GM21717 (cell line): Measurements from ENCODE around the gene HACE1.
A peak's percentile ranks its signal among the peaks of the same experiment; 100 is the strongest.
"Not testable (repeated sequence)": the region's sequence is repeated elsewhere in the genome, so short reads cannot be mapped to it uniquely, and the experiment has no call there.

Experiments used
- ATAC-seq: cut with Tn5 transposase; IDR thresholded peaks from one replicate; pipeline ENCODE4 v1.9.1; 2021; ENCODE audit warnings: mild to moderate bottlenecking, moderate library complexity; ENCODE audit not compliant: unreplicated experiment

The HACE1 gene, protein sequence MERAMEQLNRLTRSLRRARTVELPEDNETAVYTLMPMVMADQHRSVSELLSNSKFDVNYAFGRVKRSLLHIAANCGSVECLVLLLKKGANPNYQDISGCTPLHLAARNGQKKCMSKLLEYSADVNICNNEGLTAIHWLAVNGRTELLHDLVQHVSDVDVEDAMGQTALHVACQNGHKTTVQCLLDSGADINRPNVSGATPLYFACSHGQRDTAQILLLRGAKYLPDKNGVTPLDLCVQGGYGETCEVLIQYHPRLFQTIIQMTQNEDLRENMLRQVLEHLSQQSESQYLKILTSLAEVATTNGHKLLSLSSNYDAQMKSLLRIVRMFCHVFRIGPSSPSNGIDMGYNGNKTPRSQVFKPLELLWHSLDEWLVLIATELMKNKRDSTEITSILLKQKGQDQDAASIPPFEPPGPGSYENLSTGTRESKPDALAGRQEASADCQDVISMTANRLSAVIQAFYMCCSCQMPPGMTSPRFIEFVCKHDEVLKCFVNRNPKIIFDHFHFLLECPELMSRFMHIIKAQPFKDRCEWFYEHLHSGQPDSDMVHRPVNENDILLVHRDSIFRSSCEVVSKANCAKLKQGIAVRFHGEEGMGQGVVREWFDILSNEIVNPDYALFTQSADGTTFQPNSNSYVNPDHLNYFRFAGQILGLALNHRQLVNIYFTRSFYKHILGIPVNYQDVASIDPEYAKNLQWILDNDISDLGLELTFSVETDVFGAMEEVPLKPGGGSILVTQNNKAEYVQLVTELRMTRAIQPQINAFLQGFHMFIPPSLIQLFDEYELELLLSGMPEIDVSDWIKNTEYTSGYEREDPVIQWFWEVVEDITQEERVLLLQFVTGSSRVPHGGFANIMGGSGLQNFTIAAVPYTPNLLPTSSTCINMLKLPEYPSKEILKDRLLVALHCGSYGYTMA

DNA sequence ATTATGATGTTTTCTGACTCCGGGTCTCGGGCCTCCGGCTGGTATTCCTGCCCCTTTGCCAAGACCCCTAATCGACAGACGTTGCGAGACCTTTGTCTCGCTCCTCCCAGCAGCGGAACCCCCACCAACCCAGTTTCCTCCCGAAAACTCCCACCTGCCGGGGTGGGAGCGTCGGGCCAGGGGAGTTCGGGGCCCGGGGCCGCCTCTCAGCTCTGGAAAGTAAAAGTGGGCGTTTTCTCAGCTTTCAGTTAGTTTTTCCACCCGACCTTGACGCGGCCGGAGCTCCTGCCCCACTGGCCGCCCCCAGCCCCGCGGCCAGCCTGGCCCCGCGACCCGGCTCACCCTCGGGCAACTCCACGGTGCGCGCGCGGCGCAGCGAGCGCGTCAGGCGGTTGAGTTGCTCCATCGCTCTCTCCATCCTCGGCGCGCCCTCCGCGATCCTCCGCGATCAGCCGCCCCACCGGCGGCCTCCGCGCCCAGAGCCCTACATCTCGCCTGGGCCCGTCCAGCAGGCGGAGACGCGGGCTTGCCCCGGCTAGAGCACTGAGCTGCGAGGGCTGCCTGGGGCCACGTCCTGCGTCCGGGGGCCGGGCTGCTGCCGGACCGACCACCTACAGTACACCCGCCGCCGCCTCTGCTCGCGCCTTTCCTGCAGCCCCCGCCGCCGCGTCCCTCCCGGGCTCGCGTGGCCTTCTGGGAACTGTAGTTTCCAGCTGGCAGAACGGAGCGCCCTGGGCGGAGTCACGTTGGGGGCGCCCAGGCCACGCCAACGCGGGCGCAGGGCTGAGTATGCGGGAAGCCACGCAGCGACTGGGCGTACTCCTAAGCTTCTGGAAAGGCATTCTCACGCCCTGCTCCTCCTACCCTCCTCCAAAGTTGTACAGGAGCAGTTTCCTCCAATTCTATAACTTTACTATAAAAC lies at the start of gene HACE1:
HACE1 (minus strand) TSS at position 695 of the 922 bp plus-strand sequence; CDS start at position 418, 277 bp downstream.
- ATAC-seq = peak; percentile 100

GRCh38 chr6:104908888-104909525 lies 49.3 kb upstream of the HACE1 start:
- no peak for ATAC-seq

DNA sequence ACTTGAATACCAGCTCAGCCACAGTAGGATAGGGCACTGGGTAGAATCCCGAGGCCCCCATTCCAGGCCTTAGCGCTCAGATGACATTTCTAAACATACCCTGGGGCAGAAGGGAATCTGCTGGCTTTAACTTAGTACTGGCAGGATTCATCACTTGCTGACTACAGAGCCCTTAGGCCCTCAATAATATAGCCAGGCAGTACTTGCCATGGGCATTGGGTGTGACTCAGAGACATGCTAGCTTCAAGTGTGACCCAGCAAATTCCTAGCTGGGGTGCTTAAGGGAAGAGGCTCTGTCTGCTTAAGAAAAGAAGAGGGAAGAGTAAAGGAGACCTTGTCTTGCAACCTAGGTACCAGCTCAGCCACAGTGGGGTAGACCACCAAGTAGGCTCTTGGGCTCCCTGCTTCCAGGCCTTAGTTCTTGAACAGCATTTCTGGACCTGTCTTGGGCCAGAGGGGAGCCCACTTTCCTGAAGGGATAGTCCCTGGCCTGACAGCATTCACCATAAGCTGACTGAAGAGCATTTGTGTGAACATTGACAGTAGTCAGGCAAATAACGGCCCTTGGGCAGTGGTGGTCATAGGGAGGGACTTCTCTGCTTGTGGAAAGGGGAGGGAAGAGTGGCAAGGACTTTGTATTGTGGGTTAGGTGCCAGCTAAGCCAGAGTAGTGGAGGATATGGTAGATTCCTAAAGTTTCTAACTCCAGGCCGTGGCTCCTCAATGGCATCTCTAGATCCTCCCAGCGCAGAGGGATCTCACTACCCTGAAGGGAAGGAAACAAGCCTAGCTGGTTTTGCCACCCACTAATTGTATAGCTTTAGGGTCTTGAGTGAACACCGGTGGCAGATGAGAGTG lies 48.5 kb upstream of the HACE1 start:
- no peak for ATAC-seq

- ATAC-seq = not testable (repeated sequence)
These were observed 39.2 kb upstream of the HACE1 start for GRCh38 chr6:104898893-104899292.

DNA sequence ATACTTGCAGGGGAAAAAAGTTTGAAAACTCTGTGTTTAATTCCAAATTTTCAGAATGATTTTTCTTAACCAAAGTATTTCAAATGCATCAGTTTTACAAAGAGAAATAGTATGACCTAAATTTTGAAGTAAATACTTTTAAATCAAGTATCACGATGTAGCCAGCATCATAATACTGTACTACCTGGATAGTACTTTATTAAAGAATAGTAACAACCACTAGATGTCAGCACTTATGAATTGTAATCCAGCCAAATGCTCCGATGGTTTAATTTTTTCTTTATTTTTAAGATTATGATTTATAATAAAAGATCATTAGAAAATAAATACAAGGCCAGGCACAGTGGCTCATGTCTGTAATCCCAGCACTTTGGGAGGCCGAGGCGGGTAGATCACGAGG lies 37.2 kb upstream of the HACE1 start:
- no peak for ATAC-seq

DNA sequence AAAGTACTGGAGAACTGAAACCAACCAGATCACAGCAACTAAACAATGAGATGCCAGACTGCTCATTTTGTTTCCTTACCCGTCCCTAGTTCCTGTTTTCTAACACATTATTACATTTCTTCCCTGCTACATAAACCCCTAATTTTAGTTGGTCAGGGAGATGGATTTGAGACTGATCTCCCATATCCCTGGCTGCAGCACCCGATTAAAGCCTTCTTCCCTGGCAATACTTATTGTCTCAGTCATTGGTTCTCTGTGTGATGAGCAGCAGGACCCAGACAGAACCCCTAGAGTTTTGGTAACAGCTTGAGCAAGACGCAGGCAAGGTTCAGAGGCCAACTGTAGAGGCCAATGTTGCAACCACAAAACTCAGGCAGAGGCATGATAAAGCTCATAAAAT lies 28.3 kb upstream of the HACE1 start:
- ATAC-seq = no peak

DNA sequence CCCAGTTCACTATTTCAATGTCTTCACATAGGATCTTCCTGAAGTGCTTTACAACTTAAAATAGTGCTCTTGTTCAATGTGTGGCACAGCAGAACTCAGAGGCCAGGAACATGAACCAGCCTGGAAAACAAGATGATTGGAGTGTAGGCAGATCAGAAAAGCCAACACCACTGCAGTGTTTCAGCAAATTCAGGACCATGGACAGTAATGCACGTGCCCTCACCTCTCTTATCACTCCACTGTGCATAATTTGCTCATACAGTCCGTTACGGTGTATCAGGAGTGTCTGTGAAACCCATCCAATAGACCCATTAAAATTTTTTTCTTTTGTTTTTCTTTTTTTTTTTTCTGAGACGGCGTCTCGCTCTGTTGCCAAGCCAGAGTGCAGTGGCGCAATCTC lies 27.6 kb upstream of the HACE1 start:
- ATAC-seq = no peak

DNA sequence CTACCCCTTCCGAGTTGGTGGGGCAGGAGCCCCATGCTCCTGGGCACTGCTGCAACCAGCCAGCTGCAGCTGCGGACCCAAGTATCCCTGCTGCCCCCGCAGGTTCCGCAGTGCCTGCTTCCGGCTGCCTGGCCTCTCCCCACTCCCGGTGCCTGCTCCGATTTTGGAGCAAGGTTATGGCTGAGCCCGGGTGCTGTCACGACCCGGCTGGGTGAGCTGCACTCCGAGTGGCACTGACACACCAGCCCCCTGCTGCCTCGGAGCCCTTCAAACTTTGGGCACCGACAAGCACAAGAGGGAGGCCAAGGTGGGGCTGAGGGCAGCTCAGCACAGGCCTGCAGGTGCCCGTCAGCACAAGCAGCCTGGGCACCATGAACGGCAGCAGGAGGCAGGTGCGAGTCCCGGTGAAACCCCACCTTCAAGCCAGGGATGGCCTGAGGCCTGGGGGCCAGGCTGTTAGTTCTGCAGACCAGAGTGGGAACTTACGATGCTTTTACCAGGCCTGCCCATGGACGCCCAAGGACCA lies 25.9 kb upstream of the HACE1 start:
- no peak for ATAC-seq

GRCh38 chr6:104884867-104885517 lies 25.3 kb upstream of the HACE1 start:
- ATAC-seq = no peak

DNA sequence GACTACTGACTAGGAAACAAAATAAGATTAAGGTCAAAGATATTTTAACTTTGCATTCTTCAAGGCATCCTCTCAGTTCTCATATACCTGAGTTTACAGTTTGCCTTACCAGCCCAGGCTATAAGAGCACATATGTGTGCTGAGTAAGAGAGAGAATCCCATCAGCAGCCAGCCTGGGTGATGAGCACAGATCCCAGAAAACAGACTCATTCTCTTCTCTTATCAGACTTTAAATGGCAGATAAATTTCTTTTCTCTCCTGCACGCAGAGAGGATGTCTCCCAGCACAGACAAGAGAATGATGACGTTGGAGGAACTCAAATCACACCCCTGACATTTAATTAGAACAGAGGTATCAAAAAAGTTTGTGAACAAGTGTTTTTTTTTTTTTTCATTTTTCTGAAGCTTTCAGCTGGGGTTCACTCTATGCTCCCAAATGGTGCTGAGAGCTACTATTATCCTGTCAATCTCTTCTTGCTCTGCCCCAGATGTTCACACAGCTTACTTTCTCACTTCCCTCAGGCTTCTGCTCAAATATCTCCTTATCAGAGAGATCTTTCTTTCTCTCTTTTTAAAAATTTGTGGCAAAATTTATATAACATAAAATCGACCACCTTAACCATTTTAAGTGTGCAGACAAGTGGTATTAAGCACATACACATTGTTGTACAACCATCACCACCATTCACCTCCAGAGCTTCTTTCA lies 22.4 kb upstream of the HACE1 start:
- no peak for ATAC-seq

- no peak for ATAC-seq
These were observed 2.7 kb upstream of the HACE1 start for GRCh38 chr6:104862456-104862855.

DNA sequence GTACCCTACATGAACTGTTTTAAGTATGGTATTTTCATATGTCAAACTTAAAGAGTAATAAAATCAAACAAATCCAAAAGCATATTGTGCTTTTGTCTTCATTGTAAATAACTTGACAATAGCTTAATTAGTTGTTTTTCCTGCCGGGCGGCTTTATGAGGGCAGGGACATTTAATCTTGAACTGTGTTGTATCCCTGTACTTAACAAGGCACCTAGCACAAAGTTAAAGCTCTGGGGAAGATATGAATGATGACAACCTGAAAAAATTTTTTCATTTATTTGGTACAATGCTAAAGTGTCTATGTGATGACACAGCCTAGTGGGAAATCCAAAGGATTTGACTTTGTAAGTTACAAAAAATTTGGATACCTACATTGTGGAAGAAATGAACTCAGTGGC lies 502 bp upstream of the HACE1 start:
- ATAC-seq = no peak

DNA sequence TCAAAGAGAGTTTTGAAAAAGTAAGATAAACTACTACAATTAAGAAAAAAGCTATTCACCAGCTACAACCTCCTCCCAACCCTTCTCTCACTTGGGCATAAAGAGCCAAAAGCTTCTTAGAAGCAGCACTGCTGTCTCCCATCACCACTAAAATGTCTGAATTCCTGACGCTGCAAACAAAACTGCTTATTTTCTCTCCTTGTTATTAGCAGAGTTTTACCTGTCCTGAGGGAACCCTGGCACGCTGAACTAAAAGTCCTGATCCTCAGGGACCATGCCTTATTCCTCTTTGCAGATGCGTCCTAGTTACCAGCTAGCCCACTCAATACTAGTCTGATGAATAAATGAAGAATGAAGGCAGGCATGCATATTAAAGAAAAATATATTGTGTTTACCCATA lies 1.1 kb downstream of the HACE1 start:
- no peak for ATAC-seq

- ATAC-seq = no peak
These were observed 4.2 kb downstream of the HACE1 start for GRCh38 chr6:104855507-104855906.

- ATAC-seq = not testable (repeated sequence)
These were observed 12.0 kb downstream of the HACE1 start for GRCh38 chr6:104847721-104848120.

DNA sequence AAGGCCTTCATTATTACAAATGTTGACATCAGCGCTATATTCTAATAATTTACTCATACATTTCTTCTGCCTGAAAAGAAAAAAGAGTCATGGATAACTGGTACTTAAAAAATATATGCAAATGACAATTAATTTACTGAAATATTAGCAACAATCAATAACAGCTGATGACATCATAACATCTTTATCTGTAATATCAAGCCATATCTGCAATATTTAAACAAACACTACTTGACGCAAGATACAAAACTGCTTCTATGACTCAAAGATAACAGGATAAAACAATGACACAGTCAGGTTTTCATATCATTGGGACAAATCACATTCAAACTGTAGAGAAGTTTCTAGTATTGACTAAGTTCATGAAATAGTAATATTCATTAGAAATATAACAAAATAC lies 16.5 kb downstream of the HACE1 start:
- ATAC-seq = no peak

- ATAC-seq = no peak
These were observed 22.6 kb downstream of the HACE1 start for GRCh38 chr6:104837158-104837557.

DNA sequence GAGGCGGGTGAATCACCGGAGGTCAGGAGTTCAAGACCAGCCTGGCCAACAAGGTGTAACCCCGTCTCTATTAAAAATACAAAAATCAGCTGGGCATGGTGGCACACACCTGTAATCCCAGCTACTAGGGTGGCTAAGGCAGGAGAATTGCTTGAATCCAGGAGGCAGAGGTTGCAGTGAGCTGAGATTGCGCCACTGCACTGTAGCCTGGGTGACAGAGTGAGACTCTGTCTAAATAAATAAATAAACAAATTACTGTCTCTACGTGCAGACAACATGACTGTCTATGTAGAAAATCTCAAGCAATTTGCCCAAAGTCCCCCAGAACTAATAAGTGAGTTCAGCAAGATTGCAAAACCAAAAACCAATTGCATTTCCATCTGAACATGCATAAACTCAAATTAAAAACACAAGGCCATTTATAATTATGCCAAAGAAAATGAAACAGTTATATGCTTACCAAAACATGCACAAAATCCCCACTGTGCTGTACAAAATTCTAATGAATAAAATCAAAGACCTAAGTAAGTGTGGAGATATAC lies 23.2 kb downstream of the HACE1 start:
- not testable (repeated sequence) for ATAC-seq
